HG03439 (cell line): ENCODE measurements around the gene PPP2R3B.
"Not testable (repeated sequence)": the region's sequence is repeated elsewhere in the genome, so short reads cannot be mapped to it uniquely, and the experiment has no call there.

Source experiments
- ATAC-seq: cut with Tn5 transposase; IDR thresholded peaks from one replicate; pipeline ENCODE4 v1.9.1; 2021; ENCODE audit warnings: mild to moderate bottlenecking, moderate library complexity; ENCODE audit not compliant: unreplicated experiment

PPP2R3B gene

DNA sequence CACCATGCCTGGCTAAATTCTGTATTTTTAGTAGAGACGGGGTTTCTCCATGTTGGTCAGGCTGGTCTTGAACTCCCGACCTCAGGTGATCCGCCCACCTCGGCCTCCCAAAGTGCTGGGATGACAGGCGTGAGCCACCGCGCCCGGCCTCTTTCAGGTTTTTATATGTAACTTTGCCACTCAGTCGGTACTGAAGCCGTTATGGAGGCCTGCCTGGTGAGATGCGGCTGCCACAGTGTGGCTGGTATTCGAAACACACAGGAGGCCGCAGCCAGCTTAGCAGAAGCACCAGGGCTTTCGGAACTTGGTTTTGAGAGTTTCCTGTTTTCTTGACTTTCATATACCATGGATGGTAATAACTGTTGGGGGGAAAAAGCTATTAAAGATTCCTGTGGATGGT, 62.0 kb downstream of the PPP2R3B start:
- not testable (repeated sequence) for ATAC-seq

- no peak for ATAC-seq
Measured at GRCh38 chrX:323721-324628, 62.7 kb downstream of the PPP2R3B start.

- ATAC-seq, result no peak
Measured at GRCh38 chrX:320126-320783, 66.5 kb downstream of the PPP2R3B start.

DNA sequence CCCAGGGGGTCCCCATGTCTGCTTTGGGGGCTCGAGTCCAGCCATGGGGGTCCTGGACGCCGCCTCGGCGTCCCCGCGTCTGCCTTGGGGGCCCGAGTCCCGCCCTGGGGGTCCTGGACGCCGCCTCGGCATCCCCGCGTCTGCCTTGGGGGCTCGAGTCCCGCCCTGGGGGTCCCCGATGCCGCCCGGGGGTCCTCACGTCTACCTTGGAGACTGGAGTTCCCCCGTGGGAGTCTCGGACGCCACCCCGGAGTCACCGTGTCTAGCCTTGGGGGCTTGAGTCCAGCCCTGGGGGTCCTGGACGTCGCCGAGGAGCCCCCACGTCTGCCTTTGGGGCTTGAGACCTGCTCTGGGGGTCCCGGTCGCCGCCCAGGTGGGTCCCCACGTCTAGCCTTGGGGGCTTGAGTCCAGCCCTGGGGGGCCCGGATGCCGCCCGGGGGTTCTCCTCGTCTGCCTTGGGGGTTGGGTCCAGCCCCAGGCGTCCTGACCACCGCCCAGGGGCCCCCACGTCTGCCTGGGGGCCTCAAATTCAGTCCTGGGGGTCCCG, 67.1 kb downstream of the PPP2R3B start:
- ATAC-seq, result no peak

DNA sequence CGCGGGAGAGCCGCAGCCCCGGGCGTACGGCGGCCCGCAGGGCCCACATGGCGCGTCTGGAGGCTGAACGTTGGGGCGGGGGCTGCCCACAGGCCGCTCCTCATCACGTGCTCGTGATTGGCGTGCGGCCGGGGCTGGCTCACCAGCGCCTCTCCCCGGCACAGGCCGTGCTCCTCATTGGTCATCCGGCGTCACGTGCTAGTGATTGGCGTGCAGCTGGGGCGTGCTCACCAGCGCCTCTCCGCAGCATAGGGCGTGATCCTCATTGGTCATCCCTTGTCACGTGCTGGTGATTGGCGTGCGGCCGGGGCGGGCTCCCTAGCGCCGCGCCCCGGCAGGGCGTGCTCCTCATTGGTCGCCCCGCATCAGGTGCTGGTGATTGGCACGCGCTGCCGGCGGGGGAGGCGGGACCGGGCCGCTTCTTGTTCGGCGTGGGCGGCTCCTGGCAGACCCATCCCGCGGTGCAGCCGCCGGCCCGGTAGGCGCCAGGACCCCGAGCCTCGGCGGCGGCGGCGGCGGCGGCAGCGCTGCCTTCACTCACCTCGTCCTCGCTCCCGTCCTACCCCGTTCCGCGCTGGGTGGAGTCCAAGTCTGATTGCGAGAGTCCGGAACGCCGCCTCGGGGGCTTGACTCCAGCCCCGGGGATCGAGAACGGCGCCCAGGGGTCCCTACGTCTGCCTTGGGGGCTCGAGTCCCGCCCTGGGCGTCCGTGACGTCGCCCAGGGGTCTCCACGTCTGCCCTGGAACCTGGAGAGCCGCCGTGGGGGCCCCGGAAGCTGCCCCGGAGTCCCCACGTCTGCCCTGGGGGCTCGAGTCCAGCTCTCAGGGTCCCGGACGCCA, 67.7 kb downstream of the PPP2R3B start, which contains the start of gene GTPBP6:
TSS of gene GTPBP6 (minus strand) at position 58 of the 840 bp plus-strand sequence. CDS start at position 49, 9 bp downstream.
- peak; percentile 88 for ATAC-seq

GRCh38 chrX:318068-318738, 68.5 kb downstream of the PPP2R3B start:
- ATAC-seq, result peak; percentile 58

GRCh38 chrX:317424-318067, 69.2 kb downstream of the PPP2R3B start:
- ATAC-seq, result no peak

DNA sequence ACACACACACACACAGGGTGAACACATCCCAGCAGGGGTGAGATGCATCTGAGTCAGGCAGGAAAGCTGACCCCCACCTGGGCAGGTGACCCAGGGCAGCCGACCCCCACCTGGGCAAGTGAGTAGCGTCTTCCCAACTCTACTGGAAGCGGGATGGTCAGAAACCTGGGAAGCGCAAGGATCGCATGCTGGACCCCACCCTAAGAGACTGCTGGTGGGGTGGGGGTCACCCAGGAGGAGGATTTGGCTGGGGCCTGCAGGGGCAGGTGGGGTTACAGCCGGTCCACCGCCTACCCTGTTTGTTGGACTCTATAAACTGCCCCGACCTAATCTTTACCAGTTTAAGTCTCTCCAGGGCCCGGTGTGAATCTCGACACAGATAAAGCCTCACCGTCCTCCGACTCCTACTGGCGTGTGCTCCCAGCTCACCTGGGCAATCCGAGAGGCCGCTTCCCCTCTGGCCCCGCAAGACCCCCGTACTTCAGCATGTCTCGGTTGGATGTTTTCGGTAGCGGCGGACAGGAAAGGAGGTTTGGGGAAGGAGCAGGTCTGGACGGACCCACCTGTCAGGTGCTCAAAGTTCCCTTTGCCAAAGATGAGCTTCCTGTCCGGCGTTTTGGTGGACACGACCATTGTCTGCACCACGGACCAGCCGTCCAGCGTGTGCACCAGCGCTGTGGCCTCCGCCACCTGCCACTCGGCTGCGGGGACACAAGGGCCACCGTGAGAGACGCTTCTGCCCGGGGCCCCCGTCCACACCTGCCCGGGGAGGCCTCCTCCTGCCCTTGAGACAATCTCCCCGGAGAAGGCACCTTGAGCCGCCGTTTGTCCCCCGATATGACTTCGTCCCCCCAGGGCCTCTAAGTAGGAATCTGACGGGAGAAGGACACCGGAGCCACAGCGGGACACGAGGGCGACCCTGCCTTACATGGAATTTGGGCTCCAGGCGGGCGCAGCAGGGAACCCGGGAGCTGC, 70.1 kb downstream of the PPP2R3B start:
- ATAC-seq, result no peak

DNA sequence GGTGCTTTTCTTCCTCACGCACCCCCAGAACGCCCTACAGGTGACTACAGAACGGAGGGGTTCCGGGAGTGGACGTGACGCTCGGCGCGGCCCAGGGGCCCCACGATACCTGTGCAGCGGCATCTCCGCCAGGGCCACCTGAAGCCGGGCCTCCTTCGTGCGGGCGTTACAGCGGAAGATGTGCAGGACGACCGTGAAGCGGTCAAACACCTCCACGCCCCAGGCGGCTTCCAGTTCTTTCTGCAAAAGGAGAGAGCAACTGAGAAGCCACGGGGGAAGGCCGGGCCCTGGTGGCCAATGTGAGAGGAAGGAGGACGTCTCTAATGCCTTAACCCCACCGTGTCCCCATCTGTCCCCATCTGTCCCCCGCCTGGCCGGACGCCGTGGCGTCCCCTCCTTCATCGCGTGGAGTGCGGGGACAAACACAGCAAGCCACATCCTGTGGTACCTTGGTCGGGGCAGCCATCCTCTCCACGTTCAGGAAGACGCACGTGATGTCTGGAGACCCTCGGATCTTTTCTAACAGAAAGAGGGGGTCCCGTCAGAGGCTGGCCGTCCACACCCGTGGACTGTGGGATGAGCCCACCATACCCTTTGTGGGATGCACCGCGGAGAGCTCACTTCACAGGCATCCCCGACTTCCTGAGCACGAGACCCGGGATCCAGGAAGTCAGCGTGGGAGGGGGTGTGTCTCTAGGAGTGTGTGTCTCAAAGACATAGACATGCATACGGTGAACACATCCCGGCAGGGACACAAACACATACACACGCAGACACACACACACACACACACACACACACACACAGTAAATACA, 71.7 kb downstream of the PPP2R3B start:
- no peak for ATAC-seq

GRCh38 chrX:314049-314448, 72.7 kb downstream of the PPP2R3B start:
- no peak for ATAC-seq

- no peak for ATAC-seq
Measured at GRCh38 chrX:313546-313945, 73.2 kb downstream of the PPP2R3B start.

DNA sequence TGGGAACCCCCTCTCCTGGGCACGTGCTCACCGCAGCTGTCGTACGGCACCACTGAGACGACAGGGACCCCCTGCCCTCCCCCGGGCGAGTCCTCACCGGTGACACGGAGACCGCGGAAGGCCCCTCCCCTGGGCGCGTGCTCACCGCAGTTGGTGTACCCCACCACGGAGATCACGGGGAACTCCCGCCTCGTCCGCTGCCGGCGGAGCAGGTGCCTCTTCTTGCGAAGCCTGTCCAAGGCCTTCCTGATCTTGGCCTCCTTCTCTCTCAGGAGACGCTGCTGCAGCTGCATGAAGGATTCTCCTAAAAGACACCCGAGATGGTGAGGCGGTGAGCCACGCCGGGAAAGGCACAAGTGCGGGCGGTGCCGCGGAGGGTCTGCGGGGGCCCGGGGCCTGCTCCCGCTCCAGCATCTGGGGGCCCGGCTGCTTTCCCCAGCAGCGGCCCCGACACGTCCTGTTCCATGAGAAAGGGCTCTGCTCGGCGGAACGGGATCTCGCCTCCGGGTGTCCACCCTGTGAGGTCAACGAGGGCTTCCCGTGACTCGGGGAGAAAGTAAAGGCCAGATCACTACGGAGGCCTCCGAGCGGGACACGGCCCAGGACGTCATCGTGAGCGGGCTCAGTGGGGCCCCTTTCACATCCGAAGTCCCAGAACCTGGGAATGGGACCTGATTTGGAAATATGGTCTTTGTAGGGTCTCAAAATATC, 73.9 kb downstream of the PPP2R3B start:
- ATAC-seq, result no peak

- no peak for ATAC-seq
Measured at GRCh38 chrX:311156-312129, 75.3 kb downstream of the PPP2R3B start.

GRCh38 chrX:310621-311155, 76.0 kb downstream of the PPP2R3B start:
- no peak for ATAC-seq

GRCh38 chrX:308821-309520, 77.7 kb downstream of the PPP2R3B start:
- no peak for ATAC-seq
